Measurements from ENCODE around the gene TOMM40L.
"Not testable (repeated sequence)": the region's sequence is repeated elsewhere in the genome, so short reads cannot be mapped to it uniquely, and the experiment has no call there.

The TOMM40L gene

GRCh38 chr1:161222175-161223019 is 3.5 kb upstream of the TOMM40L start:
- DNase-seq = no peak

DNA sequence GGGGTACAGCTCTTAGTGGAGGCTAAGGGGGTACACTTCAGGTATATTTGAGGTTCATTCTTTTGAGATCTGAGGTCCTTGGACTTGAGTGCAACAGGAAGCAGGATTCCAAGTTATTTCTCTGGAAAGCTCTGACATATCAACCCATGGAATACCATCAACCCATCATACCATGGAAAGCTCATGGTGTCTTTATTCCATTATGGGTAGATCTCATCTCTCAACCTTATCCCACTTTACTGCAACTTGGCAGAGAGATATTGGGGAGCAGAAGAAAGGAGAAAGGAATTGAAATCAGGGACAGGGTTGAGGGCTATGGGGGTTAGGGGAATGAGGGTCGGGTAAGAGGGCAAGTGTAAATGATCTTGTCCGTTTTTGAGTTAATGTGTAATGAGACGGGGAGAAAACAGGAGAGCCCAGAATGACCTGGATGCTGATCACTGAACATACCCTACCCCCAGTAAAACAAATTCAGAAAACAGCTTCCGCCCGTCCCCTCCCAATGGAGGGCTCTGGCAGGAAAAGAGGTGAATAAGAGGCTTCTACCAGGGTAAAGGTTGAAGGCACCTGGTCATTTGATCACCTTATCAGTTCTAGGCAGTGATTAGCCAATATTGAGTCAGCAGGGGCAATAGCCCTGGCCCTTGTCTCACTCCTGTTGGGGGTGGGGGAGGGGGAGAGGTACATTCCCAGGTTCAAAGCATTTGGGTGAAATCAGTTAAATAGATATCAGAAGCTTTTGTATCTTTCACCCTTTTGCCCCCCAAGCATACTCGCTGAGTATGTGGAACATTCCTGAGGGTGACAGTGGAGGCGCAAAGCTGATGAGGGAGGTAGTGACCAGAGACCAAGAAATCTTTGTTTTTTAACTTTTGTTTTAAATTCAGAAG is 1.8 kb upstream of the TOMM40L start:
- DNase-seq = no peak

DNA sequence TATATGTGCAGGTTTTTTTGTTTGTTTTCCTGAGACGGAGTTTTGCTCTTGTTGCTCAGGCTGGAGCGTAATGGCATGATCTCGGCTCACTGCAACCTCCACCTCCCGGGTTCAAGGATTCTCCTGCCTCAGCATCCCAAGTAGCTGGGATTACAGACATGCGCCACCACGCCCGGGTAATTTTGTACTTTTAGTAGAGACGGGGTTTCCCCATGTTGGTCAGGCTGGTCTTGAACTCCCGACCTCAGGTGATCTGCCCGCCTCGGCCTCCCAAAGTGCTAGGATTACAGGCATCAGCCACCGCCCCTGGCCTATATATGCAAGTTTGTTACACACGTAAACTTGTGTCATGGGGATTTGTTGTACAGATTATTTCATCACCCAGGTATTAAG is 1.2 kb upstream of the TOMM40L start:
- DNase-seq = not testable (repeated sequence)

- no peak for DNase-seq
These were observed 704 bp upstream of the TOMM40L start for GRCh38 chr1:161225178-161225533.

DNA sequence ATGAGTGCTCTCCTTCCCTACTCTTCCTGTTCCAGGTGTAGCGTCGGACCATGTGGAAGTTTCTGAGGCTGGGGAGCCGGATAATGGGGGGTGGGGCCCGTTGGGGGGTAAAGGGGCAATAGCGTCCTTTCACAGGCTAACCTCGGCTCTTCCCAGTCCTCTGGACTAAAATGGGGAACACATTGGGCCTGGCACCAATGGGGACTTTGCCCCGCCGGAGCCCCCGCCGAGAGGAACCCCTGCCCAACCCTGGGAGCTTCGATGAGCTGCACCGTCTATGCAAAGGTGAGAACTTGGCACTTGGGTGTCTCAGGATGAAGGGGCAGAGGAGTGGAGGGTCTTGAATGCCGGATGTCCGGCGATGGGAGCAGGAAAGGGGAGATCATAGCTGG is 456 bp downstream of the TOMM40L start:
- no peak for DNase-seq

DNA sequence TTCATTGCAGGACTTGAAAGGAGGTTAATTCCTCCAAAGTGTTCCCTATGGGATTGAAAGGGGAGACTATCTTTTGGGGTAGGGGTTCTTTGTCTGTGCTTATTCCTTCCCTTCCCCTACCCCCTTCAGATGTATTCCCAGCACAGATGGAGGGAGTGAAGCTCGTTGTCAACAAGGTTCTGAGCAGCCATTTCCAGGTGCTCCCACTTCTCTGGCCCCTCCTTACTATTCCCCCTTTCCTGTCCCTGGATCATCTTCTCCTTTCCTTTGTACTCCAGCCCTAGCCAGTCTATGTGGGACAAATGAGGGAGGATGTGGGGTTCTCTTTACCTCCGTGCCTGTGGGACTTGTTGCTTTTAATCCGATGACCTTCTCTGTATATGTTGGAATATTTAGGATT is 899 bp downstream of the TOMM40L start:
- no peak for DNase-seq

GRCh38 chr1:161227196-161227871 is 1.5 kb downstream of the TOMM40L start:
- DNase-seq = peak; percentile 86 to 88

DNA sequence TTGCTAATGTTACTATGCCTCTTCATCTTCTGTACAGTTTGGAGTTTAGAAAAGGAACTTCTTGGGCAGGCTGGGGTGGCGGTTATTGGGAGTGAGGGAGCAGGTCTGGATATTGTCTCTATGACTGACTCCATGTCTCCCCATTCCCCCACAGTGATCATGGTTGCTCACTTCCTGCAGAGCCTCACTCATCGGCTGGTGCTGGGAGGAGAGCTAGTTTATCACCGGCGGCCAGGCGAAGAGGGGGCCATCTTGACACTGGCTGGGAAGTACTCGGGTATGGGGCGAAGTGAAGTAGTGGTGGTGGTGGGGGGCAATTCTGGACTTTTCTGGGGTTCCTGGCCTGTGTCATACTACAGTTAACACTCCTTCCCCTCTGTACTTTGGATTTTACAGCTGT is 2.2 kb downstream of the TOMM40L start:
- no peak for DNase-seq

GRCh38 chr1:161229896-161230295 is 4.0 kb downstream of the TOMM40L start:
- DNase-seq = no peak

GRCh38 chr1:161230762-161231161 is 4.9 kb downstream of the TOMM40L start:
- DNase-seq = no peak

DNA sequence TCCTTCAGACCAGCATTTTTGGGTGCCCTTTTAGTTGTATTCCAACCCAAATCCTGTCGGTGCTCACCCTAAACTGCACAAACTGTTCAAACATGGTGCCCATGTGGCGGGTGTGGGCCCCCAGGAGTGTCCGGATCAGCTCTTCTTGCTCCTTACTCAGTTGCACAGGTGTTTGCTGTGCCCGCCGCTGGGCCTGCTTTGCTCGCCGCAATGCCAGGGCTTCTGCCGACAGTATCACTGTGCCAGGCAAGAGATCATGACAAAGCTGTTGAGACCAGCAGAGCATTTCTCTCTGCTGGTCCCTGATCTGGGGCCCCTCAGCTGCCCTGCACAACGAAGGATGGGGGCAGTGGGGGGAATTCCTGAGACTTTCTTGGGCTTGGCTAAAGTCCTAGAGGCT is 7.2 kb downstream of the TOMM40L start:
- no peak for DNase-seq

GRCh38 chr1:161235957-161236775 is 10.3 kb downstream of the TOMM40L start:
- no peak for DNase-seq

- no peak for DNase-seq
These were observed 12.2 kb downstream of the TOMM40L start, which contains the start of gene NR1I3 for GRCh38 chr1:161238039-161238473. TSS of gene NR1I3 (minus strand) at chr1:161238203. CDS start at chr1:161236565, 1,638 bp downstream.

DNA sequence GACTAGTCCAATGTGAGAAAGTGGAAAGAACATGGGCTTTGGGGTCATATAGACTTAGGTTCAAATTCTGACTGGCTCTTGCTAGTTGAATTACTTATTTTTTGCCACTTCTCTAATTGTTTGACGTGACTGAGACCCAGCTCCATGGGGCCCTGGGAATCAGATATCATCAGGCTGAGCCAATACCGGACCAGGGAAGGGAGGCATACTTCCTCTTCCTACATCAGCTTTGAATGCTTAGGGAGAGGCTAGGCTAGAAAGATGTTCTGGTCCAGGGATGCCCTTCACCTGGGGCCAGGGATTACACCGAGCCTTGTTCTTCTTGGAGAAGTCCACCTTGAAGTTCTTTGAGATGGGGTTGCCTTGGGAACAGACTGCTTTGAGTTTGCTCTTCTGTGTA is 15.8 kb downstream of the TOMM40L start:
- no peak for DNase-seq

GRCh38 chr1:161242313-161242712 is 16.5 kb downstream of the TOMM40L start:
- no peak for DNase-seq

- no peak for DNase-seq
These were observed 19.0 kb downstream of the TOMM40L start for GRCh38 chr1:161244888-161245287.

GRCh38 chr1:161250100-161250499 is 24.2 kb downstream of the TOMM40L start:
- DNase-seq = not testable (repeated sequence)

DNA sequence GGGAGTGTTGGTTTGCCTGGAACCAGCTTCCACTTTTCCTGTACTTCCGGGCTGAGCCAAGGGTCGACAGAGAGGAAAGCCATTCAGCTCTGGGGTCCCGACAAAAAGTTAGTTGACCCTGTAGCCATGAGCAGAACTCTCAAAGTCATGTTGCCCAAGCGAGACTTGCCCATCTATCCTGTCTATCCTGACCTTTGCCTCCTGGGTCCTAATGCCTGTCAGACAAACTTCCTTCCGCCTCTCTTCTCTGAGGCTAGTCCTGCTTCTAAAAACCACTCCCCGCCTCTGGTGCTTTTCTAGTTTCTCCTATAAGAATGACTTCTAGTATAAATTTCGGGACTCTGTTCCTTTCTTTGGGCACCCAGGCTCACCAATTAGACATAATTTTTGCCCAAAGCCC is 25.0 kb downstream of the TOMM40L start:
- no peak for DNase-seq

DNA sequence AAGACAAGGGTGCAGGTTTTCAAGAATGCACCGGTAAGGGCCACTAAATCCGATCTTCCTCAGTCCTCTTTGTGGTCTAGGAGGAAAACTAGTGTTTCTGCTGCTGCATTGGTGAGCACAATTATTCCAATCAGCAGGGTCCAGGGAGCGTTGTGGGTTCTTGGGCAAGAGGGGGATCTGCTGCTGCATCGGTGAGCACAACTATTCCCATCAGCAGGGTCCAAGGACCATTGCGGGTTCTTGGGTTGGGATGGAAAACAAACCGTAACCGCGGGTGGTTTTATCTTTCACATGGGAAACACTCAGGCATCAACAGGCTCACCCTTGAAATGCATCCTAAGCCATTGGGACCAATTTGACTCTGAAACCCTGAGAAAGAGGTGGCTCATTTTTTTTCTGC is 25.7 kb downstream of the TOMM40L start:
- DNase-seq = no peak

DNA sequence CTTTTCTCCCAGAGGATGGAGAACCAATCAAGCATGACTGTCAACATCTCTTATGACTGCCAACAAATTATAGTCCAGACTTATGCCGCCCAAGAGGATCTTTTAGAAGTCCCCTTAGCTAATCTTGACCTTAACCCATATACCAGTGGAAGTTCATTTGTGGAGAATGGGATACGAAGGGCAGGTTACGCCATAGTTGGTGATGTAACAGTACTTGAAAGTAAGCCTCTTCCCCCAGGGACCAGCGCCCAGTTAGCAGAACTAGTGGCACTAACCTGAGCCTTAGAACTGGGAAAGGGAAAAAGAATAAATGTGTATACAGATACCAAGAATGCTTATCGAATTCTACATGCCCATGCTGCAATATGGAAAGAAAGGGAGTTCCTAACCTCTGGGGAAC is 29.4 kb downstream of the TOMM40L start:
- not testable (repeated sequence) for DNase-seq

DNA sequence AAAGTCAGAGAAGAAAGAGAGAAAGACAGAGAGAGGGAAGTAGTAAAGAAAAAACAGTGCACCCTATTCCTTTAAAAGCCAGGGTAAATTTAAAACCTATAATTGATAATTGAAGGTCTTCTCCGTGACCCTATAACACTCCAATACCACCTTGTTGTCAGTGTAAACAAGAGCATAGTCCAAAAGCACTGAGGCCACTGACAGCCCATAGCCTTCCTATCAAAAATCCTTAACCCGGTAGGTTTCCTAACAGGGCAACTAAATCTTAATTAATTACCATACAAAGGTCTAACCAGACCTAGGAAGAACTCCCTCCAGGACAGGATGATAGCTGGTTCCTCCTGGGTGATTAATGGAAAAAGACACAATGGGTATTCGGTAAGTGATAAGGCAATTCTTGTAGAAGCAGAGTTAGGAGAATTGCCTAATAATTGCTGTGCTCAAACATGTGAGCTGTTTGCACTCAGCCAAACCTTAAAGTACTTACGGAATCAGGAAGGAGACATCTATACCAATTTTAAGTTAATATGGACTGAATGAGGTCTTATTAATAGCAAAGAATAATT is 30.2 kb downstream of the TOMM40L start:
- DNase-seq = not testable (repeated sequence)

DNA sequence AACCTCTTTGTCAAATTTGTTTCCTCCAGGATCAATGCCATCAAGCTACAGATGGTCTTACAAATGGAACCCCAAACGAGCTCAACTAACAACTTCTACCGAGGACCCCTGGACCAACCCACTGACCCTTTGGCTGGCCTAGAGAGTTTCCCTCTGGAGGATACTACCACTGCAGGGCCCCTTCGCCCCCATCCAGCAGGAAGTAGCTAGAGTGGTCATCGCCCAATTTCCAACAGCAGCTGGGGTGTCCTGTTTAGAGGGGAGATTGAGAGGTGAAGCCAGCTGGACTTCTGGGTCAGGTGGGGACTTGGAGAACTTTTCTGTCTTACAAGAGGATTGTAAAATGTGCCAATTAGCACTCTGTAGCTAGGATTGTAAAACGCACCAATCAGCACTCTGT is 31.2 kb downstream of the TOMM40L start:
- not testable (repeated sequence) for DNase-seq
